Ascending aorta (tissue), 2 donors: ENCODE measurements around the gene BRD4. TPM values are rescaled to one million over a fixed set of nuclear protein-coding genes. Genes with fewer than 3 reads are reported as not detected.

ENCODE experiments used
- DNase-seq, 2 donors: peaks; one replicate each; pipeline ENCODE4 v3.0.0-alpha.2; 2019; ENCODE audit warnings: low spot score in 2 of 2
- H3K27ac ChIP-seq, 2 donors: fragments of 200-600 bp; sonication (generic); one replicate each; pipeline ENCODE4 v1.5.1; 2016 to 2017; ENCODE audit warnings: mild to moderate bottlenecking in 1 of 2
- H3K27me3 ChIP-seq: fragments of 200-600 bp; sonication (generic); one replicate; pipeline ENCODE4 v1.5.1; 2017
- H3K36me3 ChIP-seq, 2 donors: fragments of 200-600 bp; sonication (generic); one replicate each; pipeline ENCODE4 v1.5.1; 2016
- H3K4me1 ChIP-seq, 2 donors: fragments of 200-600 bp; sonication (generic); one replicate each; pipeline ENCODE4 v1.5.1; 2016 to 2017; ENCODE audit warnings: mild to moderate bottlenecking in 1 of 2
- H3K4me3 ChIP-seq, 2 donors: fragments of 200-600 bp; sonication (generic); one replicate each; pipeline ENCODE4 v1.5.1; 2016 to 2017; ENCODE audit warnings: mild to moderate bottlenecking in 1 of 2
- H3K9me3 ChIP-seq, 2 donors: fragments of 200-600 bp; sonication (generic); one replicate each; pipeline ENCODE4 v1.5.1; 2016
- CTCF ChIP-seq, 3 experiments: fragments of 200-600 bp in 2 of 3; fragments of 450-650 bp in 1 of 3; sonication (generic) in 2 of 3; IDR thresholded peaks; one replicate each; pipeline ENCODE4 v1.5.1; 2016 to 2019; ENCODE audit warnings: antibody characterized with exemption in 3 of 3, mild to moderate bottlenecking in 1 of 3, moderate library complexity in 1 of 3
- intact Hi-C: fragments of 100-400 bp; cut with DNase I; formaldehyde crosslinking; loops from one replicate; pipeline ENCODE4 v1.15.1; 2023
- total RNA-seq: library from RNA; depleted of rRNA; stranded (reverse); fragments of >200 nt; gene quantifications from one replicate; pipeline ENCODE4 v1.1.0, GENCODE V29; 2016

The BRD4 gene
- total RNA-seq, 1 donor from 2014 or later, result 55.3 TPM

- H3K27me3 ChIP-seq, result no peaks in the 10 kb centered on the region
- H3K4me1 ChIP-seq, result peaks cover 26 to 45% of the 10 kb centered on the region in 2 donors
- H3K4me3 ChIP-seq, result peak overlapping the region; percentile 99 to 100
- peak overlapping the region; percentile 99 to 100 for H3K27ac ChIP-seq
- no peak for TF ChIP-seq CTCF (IDR thresholded peaks at IDR 0.05)
- H3K36me3 ChIP-seq, result peaks cover 3 to 5% of the 10 kb centered on the region in 2 donors
- intact Hi-C loops, result loop anchor here (1.0 to 5.0 kb wide), 6 partner anchors 41 to 181 kb away; partner anchors contain the start of gene BRD4
- DNase-seq, result peak in 1 of 2 donors; percentile 66
- H3K9me3 ChIP-seq, result no peaks in the 10 kb centered on the region
These were observed 46.3 kb upstream of the BRD4 start for GRCh38 chr19:15378534-15379082.

GRCh38 chr19:15374796-15375440 is 42.6 kb upstream of the BRD4 start:
- peaks cover 30 to 41% of the 10 kb centered on the region in 2 donors for H3K4me1 ChIP-seq
- H3K9me3 ChIP-seq, result no peaks in the 10 kb centered on the region
- no peaks in the 10 kb centered on the region for H3K27me3 ChIP-seq
- DNase-seq, result peak in 1 of 2 donors; percentile 80
- peak overlapping the region; percentile 64 to 79 for H3K27ac ChIP-seq
- H3K36me3 ChIP-seq, result peaks cover 40% of the 10 kb centered on the region in 2 donors
- TF ChIP-seq CTCF (IDR thresholded peaks at IDR 0.05), result no peak
- intact Hi-C loops, result loop anchor here (5.0 kb wide), 1 partner anchor 178 kb away; no protein-coding TSS in a partner anchor
- peak overlapping the region in 1 of 2 donors; percentile 43 for H3K4me3 ChIP-seq

- Histone ChIP-seq H3K27ac (peak overlapping the region; percentile 64 to 79), H3K27me3 (no peaks in the 10 kb centered on the region), H3K36me3 (peaks cover 48% of the 10 kb centered on the region in 2 donors), H3K9me3 (no peaks in the 10 kb centered on the region), H3K4me3 (peak overlapping the region; percentile 0 to 43), H3K4me1 (peaks cover 30 to 41% of the 10 kb centered on the region in 2 donors)
- no peak for TF ChIP-seq CTCF (IDR thresholded peaks at IDR 0.05)
- DNase-seq, result no peak
- intact Hi-C loops, result no loop called here
These were observed 41.8 kb upstream of the BRD4 start for GRCh38 chr19:15374105-15374651.

GRCh38 chr19:15373644-15374043 is 41.3 kb upstream of the BRD4 start:
- Histone ChIP-seq H3K9me3 (no peaks in the 10 kb centered on the region), H3K27ac (peak overlapping the region; percentile 64 to 79), H3K4me1 (peaks cover 30 to 41% of the 10 kb centered on the region in 2 donors), H3K4me3 (peak overlapping the region; percentile 0 to 43), H3K27me3 (no peaks in the 10 kb centered on the region), H3K36me3 (peaks cover 53% of the 10 kb centered on the region in 2 donors)
- no peak for DNase-seq
- no peak for TF ChIP-seq CTCF (IDR thresholded peaks at IDR 0.05)
- intact Hi-C loops, result no loop called here

- Histone ChIP-seq H3K27ac (no peak overlapping the region), H3K4me3 (no peak overlapping the region), H3K27me3 (no peaks in the 10 kb centered on the region), H3K9me3 (no peaks in the 10 kb centered on the region), H3K4me1 (peaks cover 29 to 37% of the 10 kb centered on the region in 2 donors), H3K36me3 (peaks cover 60% of the 10 kb centered on the region in 2 donors)
- TF ChIP-seq CTCF (IDR thresholded peaks at IDR 0.05), result no peak
- DNase-seq, result no peak
- intact Hi-C loops, result no loop called here
These were observed 40.6 kb upstream of the BRD4 start for GRCh38 chr19:15372891-15373301.
